ENCODE results near the gene STPG3. TPM values are rescaled to one million over a fixed set of nuclear protein-coding genes. Genes with fewer than 3 reads are reported as not detected.

The STPG3 gene
- total and polyA plus RNA-seq, 9 of the 15 experiments (the other 6 are each of a cell fraction or from before 2014, with no cell fraction given): not detected

DNA sequence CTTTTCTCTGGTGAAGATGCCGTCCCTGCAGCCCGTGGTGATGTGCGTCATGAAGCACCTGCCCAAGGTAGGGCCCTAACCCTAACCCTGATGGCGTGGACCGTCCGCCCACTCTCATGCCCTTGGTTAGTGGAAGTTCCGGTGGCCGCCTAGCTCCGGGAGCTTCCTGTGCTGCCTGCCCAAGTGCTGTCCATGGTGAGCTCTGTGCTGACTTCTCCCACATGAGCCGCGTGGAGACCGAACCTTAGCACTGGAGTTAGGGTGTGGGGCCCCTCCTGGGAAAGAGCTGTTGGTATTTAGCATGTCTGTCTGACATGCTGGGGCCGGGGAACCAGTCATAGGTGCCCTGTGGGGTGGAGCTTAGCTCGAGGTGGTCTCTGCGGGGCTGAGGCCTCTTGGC is 5.3 kb downstream of the STPG3 start (continued):
- TF ChIP-seq CHAMP1 (IDR thresholded peaks at IDR 0.05): no peak
- TF ChIP-seq RCOR1 (IDR thresholded peaks at IDR 0.05; ENCODE audit: borderline replicate concordance in 1 of 2, low read depth in 2 of 2, low read length in 2 of 2): no peak
- TF ChIP-seq SIN3A (IDR thresholded peaks at IDR 0.05; ENCODE audit: borderline replicate concordance in 2 of 2, control insufficient read depth in 1 of 2, low read depth in 2 of 2, low read length in 2 of 2): 0 out of 4 replicates have a peak, but pooled peaks of 1 of the 2 experiments have one; percentile 11
- no peak for TF ChIP-seq ATF2 (CRISPR knock-in tag; IDR thresholded peaks at IDR 0.05)

- POLR2A ChIA-PET: interaction anchor here (0.7 to 8.3 kb wide), 3 partner anchors 10 to 16 kb away, joined by 3 to 221 read pairs (median 4); partner anchors contain the start of gene TUBB4B
- WGBS (ENCODE audit: insufficient coverage, low coverage, missing lambda C conversion rate): 97% methylated on average over 11 of the region's 15 CpGs
- Histone ChIP-seq H2AFZ (ENCODE audit: low read depth, low read length) (no peak overlapping the region), H3K9me1 (ENCODE audit: control insufficient read depth, insufficient read depth, low read length) (no peaks in the 10 kb centered on the region), H3K27me3 (ENCODE audit: control insufficient read depth in 2 of 2, insufficient read depth in 2 of 2, low read length in 2 of 2) (no peaks in the 10 kb centered on the region), H3K79me2 (ENCODE audit: control insufficient read depth, insufficient read depth, low read length) (peaks cover 39% of the 10 kb centered on the region), H3K4me1 (replicated peaks in 1 of 2; ENCODE audit: control insufficient read depth in 2 of 2, insufficient read depth in 2 of 2, low read length in 2 of 2) (peaks cover 13 to 51% of the 10 kb centered on the region in 2 experiments), H3K4me3 (no peak overlapping the region), H4K20me1 (replicated peaks; ENCODE audit: control insufficient read depth, insufficient read depth, low read length) (no peaks in the 10 kb centered on the region; the same call in 1 of the 2 replicates), H3K36me3 (ENCODE audit: control insufficient read depth, insufficient read depth, low read length) (peaks cover 34% of the 10 kb centered on the region), H3K4me2 (ENCODE audit: insufficient read depth, low read length) (0 out of 2 replicates have a peak overlapping the region, but pooled peaks have one; percentile 97), H3K27ac (ENCODE audit: extremely low read depth, low read depth, low read length) (no peak overlapping the region), H3K9ac (ENCODE audit: insufficient read depth in 1 of 2, low read depth in 2 of 2, low read length in 2 of 2) (peak overlapping the region in 1 of 2 experiments; percentile 95; a peak in 2 of 4 replicates), H3K9me3 (replicated peaks; ENCODE audit: control insufficient read depth, insufficient read depth, low read depth, low read length) (no peaks in the 10 kb centered on the region)
- in situ Hi-C loops (cut with MboI): no loop called here
- no peak for DNase-seq (ENCODE audit: extremely low read depth in 1 of 4, low spot score in 3 of 4)
- no peak for FAIRE-seq
- ATAC-seq: no peak
- intact Hi-C loops (cut with micrococcal nuclease): no loop called here
- no TSS peak for BruUV-seq (replicated peaks)
- TF ChIP-seq ELK3 (CRISPR knock-in tag; IDR thresholded peaks at IDR 0.05): no peak
- no peak for TF ChIP-seq KHSRP (IDR thresholded peaks at IDR 0.05)
- TF ChIP-seq SP2 (IDR thresholded peaks at IDR 0.05; ENCODE audit: extremely low read depth, low read depth, low read length, poor library complexity, severe bottlenecking): no peak
- TF ChIP-seq, protein P1, sequence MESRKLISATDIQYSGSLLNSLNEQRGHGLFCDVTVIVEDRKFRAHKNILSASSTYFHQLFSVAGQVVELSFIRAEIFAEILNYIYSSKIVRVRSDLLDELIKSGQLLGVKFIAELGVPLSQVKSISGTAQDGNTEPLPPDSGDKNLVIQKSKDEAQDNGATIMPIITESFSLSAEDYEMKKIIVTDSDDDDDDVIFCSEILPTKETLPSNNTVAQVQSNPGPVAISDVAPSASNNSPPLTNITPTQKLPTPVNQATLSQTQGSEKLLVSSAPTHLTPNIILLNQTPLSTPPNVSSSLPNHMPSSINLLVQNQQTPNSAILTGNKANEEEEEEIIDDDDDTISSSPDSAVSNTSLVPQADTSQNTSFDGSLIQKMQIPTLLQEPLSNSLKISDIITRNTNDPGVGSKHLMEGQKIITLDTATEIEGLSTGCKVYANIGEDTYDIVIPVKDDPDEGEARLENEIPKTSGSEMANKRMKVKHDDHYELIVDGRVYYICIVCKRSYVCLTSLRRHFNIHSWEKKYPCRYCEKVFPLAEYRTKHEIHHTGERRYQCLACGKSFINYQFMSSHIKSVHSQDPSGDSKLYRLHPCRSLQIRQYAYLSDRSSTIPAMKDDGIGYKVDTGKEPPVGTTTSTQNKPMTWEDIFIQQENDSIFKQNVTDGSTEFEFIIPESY (CRISPR knock-in tag; IDR thresholded peaks at IDR 0.05): peak; percentile 27; the same call in 1 of the 2 replicates
- TF ChIP-seq HCFC1 (IDR thresholded peaks at IDR 0.05; ENCODE audit: low read depth, low read length): no peak
- CTCF ChIA-PET (ENCODE audit: low intra/inter-chr PET ratio): no interaction called here
Measured at GRCh38 chr9:137256856-137257255, 5.8 kb downstream of the STPG3 start.
